HUDEP-2 (cell line): ENCODE results near the gene SEPTIN12.

Experiments
- DNase-seq, 76 experiments: peaks; one replicate each; lab custom pipeline; 2025; ENCODE audit not compliant: unreplicated experiment in 76 of 76; lab: John Stamatoyannopoulos, UW

The SEPTIN12 gene

GRCh38 chr16:4734063-4734729, 53.9 kb downstream of the SEPTIN12 start, which contains the start of the genes ANKS3 and DNAAF8:
TSS of gene ANKS3 (minus strand) at chr16:4734271. CDS start at chr16:4730149, 4,122 bp downstream.
TSS of gene DNAAF8 (plus strand) at chr16:4734537. CDS start at chr16:4736515, 1,978 bp downstream.
- peak in 75 of 76 experiments; percentile 41 to 96 (median 88) for DNase-seq

GRCh38 chr16:4733747-4734062, 54.4 kb downstream of the SEPTIN12 start:
- no peak for DNase-seq

DNA sequence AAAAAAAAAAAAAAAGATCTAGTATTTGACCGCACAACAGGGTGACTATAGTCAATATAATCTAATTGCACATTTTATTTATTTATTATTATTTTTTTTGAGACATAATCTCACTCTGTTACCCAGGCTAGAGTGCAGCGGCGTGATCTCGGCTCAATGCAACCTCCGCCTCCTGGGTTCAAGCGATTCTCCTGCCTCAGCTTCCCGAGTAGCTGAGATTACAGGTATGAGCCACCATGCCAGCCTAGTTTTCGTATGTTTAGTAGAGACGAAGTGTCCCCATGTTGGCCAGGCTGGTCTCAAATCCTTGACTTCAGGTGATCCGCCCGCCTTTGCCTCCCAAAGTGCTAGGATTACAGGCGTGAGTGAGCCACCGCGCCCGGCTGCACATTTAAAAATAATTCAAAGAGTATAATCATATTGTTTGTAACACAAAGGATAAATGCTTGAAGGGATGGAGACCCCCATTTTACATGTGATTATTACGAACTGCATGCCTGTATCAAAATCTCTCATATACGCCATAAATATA, 54.9 kb downstream of the SEPTIN12 start:
- DNase-seq, result no peak

- DNase-seq, result no peak
These were observed 58.3 kb downstream of the SEPTIN12 start for GRCh38 chr16:4729876-4730275.

DNA sequence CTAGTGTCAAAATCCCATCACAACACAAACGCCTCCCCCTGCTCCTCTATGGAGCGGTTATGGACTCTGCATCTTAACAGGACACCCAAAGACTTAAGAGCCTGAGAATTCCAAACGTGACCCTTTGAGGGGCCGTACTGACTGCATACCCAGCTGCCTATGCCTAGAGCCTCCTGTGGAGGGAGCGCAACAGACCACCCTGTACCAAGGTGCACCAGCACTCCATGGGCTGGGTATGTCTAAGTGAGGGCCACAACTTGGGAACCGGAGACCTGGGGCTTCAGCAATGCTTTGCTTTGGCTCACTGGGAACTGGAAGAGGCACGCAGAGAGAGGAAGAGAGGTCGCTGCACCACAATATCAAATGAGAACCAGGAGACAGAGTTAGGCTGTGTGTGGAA, 59.5 kb downstream of the SEPTIN12 start:
- no peak for DNase-seq
